NCI-H187 (cell line): Measurements from ENCODE around the gene SPTBN1.

ENCODE experiments used
- DNase-seq, 2 experiments: peaks; one replicate each; lab custom pipeline; 2025; lab: John Stamatoyannopoulos, UW

The SPTBN1 gene

GRCh38 chr2:54434229-54434628 lies 21.9 kb upstream of the SPTBN1 start:
- no peak for DNase-seq

GRCh38 chr2:54434711-54435110 lies 21.4 kb upstream of the SPTBN1 start:
- DNase-seq, result no peak

- DNase-seq, result no peak
These were observed 20.6 kb upstream of the SPTBN1 start for GRCh38 chr2:54435325-54436226.

- no peak for DNase-seq
These were observed 18.5 kb upstream of the SPTBN1 start for GRCh38 chr2:54437588-54437987.

- no peak for DNase-seq
These were observed 17.9 kb upstream of the SPTBN1 start for GRCh38 chr2:54438271-54438670.

GRCh38 chr2:54439582-54439981 lies 16.5 kb upstream of the SPTBN1 start:
- DNase-seq, result no peak

- no peak for DNase-seq
These were observed 16.1 kb upstream of the SPTBN1 start for GRCh38 chr2:54440050-54440449.

GRCh38 chr2:54444503-54444902 lies 11.6 kb upstream of the SPTBN1 start:
- no peak for DNase-seq

GRCh38 chr2:54446122-54446521 lies 10.0 kb upstream of the SPTBN1 start:
- DNase-seq, result no peak

GRCh38 chr2:54446625-54447024 lies 9.5 kb upstream of the SPTBN1 start:
- no peak for DNase-seq

GRCh38 chr2:54454548-54455130 lies 1.5 kb upstream of the SPTBN1 start:
- DNase-seq, result no peak

GRCh38 chr2:54455131-54455562 lies 980 bp upstream of the SPTBN1 start:
- no peak for DNase-seq

- no peak for DNase-seq
These were observed 160 bp downstream of the SPTBN1 start for GRCh38 chr2:54456362-54456611.

- DNase-seq, result no peak
These were observed 640 bp downstream of the SPTBN1 start for GRCh38 chr2:54456612-54457322.

GRCh38 chr2:54457323-54458023 lies 1.3 kb downstream of the SPTBN1 start:
- DNase-seq, result no peak

GRCh38 chr2:54459037-54459441 lies 2.9 kb downstream of the SPTBN1 start:
- DNase-seq, result no peak

- DNase-seq, result no peak
These were observed 5.1 kb downstream of the SPTBN1 start for GRCh38 chr2:54461261-54461660.

GRCh38 chr2:54464341-54464740 lies 8.2 kb downstream of the SPTBN1 start:
- DNase-seq, result no peak

- no peak for DNase-seq
These were observed 9.0 kb downstream of the SPTBN1 start for GRCh38 chr2:54465143-54465542.

GRCh38 chr2:54466870-54467269 lies 10.7 kb downstream of the SPTBN1 start:
- DNase-seq, result no peak

GRCh38 chr2:54468673-54469072 lies 12.5 kb downstream of the SPTBN1 start:
- DNase-seq, result no peak

GRCh38 chr2:54469484-54470053 lies 13.4 kb downstream of the SPTBN1 start:
- no peak for DNase-seq
